Inflammatory macrophage (primary cell): ENCODE results near the gene GNAI2.
"Not testable (repeated sequence)": the region's sequence is repeated elsewhere in the genome, so short reads cannot be mapped to it uniquely, and the experiment has no call there.

Source experiments
- DNase-seq, 2 donors: peaks; one replicate each; pipeline ENCODE4 v3.0.0-alpha.2; 2020 to 2022

GNAI2 gene

GRCh38 chr3:50227390-50228183 lies 8.4 kb upstream of the GNAI2 start:
- DNase-seq = peak; percentile 87 to 90

- not testable (repeated sequence) for DNase-seq
Measured at GRCh38 chr3:50228184-50228763, 7.7 kb upstream of the GNAI2 start.

- DNase-seq = no peak
Measured at GRCh38 chr3:50229490-50229889, 6.5 kb upstream of the GNAI2 start.

- peak; percentile 63 to 78 for DNase-seq
Measured at GRCh38 chr3:50230104-50230793, 5.8 kb upstream of the GNAI2 start.

GRCh38 chr3:50230794-50231125 lies 5.2 kb upstream of the GNAI2 start:
- no peak for DNase-seq

GRCh38 chr3:50231581-50231980 lies 4.4 kb upstream of the GNAI2 start:
- no peak for DNase-seq

- DNase-seq = no peak
Measured at GRCh38 chr3:50232303-50232702, 3.7 kb upstream of the GNAI2 start.

- no peak for DNase-seq
Measured at GRCh38 chr3:50233176-50233575, 2.8 kb upstream of the GNAI2 start.

- no peak for DNase-seq
Measured at GRCh38 chr3:50236484-50237132, 604 bp downstream of the GNAI2 start.

- peak in 1 of 2 donors; percentile 44 for DNase-seq
Measured at GRCh38 chr3:50237133-50237651, 1.2 kb downstream of the GNAI2 start.

- DNase-seq = peak; percentile 93 to 95
Measured at GRCh38 chr3:50237754-50238548, 1.9 kb downstream of the GNAI2 start.

- DNase-seq = peak; percentile 70 to 72
Measured at GRCh38 chr3:50238549-50239026, 2.6 kb downstream of the GNAI2 start.

- no peak for DNase-seq
Measured at GRCh38 chr3:50239649-50240048, 3.6 kb downstream of the GNAI2 start.

GRCh38 chr3:50241163-50241562 lies 5.2 kb downstream of the GNAI2 start:
- DNase-seq = no peak

- peak in 1 of 2 donors; percentile 33 for DNase-seq
Measured at GRCh38 chr3:50241713-50242380, 5.8 kb downstream of the GNAI2 start.

GRCh38 chr3:50242381-50242770 lies 6.4 kb downstream of the GNAI2 start:
- no peak for DNase-seq

- DNase-seq = peak; percentile 93 to 94
Measured at GRCh38 chr3:50242851-50243542, 7.0 kb downstream of the GNAI2 start.

- no peak for DNase-seq
Measured at GRCh38 chr3:50243543-50243895, 7.5 kb downstream of the GNAI2 start.

GRCh38 chr3:50244813-50245212 lies 8.8 kb downstream of the GNAI2 start:
- not testable (repeated sequence) for DNase-seq

- no peak for DNase-seq
Measured at GRCh38 chr3:50245251-50245745, 9.3 kb downstream of the GNAI2 start.
